Osteoblast (primary cell): ENCODE results near the gene RAG1. TPM values are rescaled to one million over a fixed set of nuclear protein-coding genes. Genes with fewer than 3 reads are reported as not detected.
"Not testable (repeated sequence)": the region's sequence is repeated elsewhere in the genome, so short reads cannot be mapped to it uniquely, and the experiment has no call there.

Experiments used
- DNase-seq: peaks from one replicate; pipeline ENCODE4 v3.0.0; 2011; ENCODE audit warnings: low spot score, mixed read lengths; ENCODE audit not compliant: insufficient read length; ENCODE audit errors: missing footprints
- H2AFZ ChIP-seq: 2 replicates; pipeline ENCODE4 v1.6.0; 2011; ENCODE audit warnings: mild to moderate bottlenecking, low read length
- H3K27ac ChIP-seq: 2 replicates; pipeline ENCODE4 v1.5.1; 2011; ENCODE audit warnings: mild to moderate bottlenecking, low read depth, low read length, moderate library complexity
- H3K27me3 ChIP-seq: 2 replicates; pipeline ENCODE4 v1.6.0; 2012; ENCODE audit warnings: mild to moderate bottlenecking, control low read depth, inconsistent platforms, low read length, moderate library complexity; ENCODE audit not compliant: insufficient read depth
- H3K36me3 ChIP-seq: 2 replicates; pipeline ENCODE4 v1.5.1; 2011; ENCODE audit warnings: mild to moderate bottlenecking, low read length, control low read depth, moderate library complexity; ENCODE audit not compliant: insufficient read depth
- H3K4me1 ChIP-seq: 2 replicates; pipeline ENCODE4 v1.5.1; 2011; ENCODE audit warnings: mild to moderate bottlenecking, low read length, control low read depth, moderate library complexity; ENCODE audit not compliant: insufficient read depth
- H3K4me2 ChIP-seq: 2 replicates; pipeline ENCODE4 v1.6.0; 2011; ENCODE audit warnings: mild to moderate bottlenecking, low read length; ENCODE audit not compliant: insufficient read depth
- H3K4me3 ChIP-seq: fragments of 200-600 bp; sonication (generic); 3 replicates; pipeline ENCODE4 v1.5.1; 2012; ENCODE audit warnings: mild to moderate bottlenecking, low read length, inconsistent platforms; ENCODE audit not compliant: insufficient read depth
- H3K79me2 ChIP-seq: 2 replicates; pipeline ENCODE4 v1.6.0; 2012; ENCODE audit warnings: mild to moderate bottlenecking, low read length, control low read depth, inconsistent platforms; ENCODE audit not compliant: insufficient read depth
- H3K9me3 ChIP-seq: 2 replicates; pipeline ENCODE4 v1.5.1; 2011; ENCODE audit warnings: low read depth, low read length, control low read depth
- H4K20me1 ChIP-seq: 2 replicates; pipeline ENCODE4 v1.6.0; 2012; ENCODE audit warnings: mild to moderate bottlenecking, low read length, control low read depth; ENCODE audit not compliant: insufficient read depth
- total RNA-seq: library from RNA; depleted of rRNA; stranded (reverse); fragments of >200 nt; gene quantifications from 2 replicates; pipeline ENCODE4 v1.2.3, GENCODE V29; 2012
- TF ChIP-seq, protein P1 (sequence below): IDR thresholded peaks from 2 replicates; pipeline ENCODE4 v1.5.1; 2011; ENCODE audit warnings: mild to moderate bottlenecking, low read depth, low read length, moderate library complexity; ENCODE audit errors: extremely low read depth

Gene RAG1
- total RNA-seq, 1 donor = 0.36 TPM

DNA sequence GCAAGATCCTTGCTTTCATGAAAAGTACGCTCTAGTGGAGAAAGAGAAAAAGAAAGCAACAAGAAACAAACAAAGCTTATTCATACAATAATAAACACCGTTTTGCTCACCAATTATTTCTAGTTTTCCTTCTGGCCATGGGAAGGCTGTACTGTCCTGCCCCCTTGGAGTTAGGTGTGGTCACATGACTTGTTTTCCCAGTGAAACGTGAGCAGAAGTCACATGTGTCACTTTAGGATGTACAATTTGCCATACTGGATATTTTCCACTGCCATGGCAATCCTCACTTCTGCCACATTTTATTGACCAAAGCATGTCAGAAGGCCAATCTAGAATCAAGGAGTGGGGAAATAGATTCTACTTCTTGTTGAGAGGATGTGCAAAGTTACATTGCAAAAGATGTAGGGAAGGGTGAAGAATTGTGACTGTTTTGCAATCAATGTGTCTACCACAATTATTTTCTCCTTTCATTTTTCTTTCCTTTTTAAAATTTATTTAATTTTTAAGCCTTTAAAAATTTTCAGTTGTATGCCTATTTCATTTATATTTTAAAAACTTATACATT, 33.4 kb upstream of the RAG1 start:
- Histone ChIP-seq H2AFZ (no peak overlapping the region), H3K4me1 (no peaks in the 10 kb centered on the region), H3K27ac (no peak overlapping the region), H3K27me3 (no peaks in the 10 kb centered on the region), H3K36me3 (no peaks in the 10 kb centered on the region), H3K79me2 (no peaks in the 10 kb centered on the region), H3K9me3 (no peaks in the 10 kb centered on the region), H3K4me3 (no peak overlapping the region), H3K4me2 (no peak overlapping the region), H4K20me1 (no peaks in the 10 kb centered on the region)
- TF ChIP-seq, protein P1, sequence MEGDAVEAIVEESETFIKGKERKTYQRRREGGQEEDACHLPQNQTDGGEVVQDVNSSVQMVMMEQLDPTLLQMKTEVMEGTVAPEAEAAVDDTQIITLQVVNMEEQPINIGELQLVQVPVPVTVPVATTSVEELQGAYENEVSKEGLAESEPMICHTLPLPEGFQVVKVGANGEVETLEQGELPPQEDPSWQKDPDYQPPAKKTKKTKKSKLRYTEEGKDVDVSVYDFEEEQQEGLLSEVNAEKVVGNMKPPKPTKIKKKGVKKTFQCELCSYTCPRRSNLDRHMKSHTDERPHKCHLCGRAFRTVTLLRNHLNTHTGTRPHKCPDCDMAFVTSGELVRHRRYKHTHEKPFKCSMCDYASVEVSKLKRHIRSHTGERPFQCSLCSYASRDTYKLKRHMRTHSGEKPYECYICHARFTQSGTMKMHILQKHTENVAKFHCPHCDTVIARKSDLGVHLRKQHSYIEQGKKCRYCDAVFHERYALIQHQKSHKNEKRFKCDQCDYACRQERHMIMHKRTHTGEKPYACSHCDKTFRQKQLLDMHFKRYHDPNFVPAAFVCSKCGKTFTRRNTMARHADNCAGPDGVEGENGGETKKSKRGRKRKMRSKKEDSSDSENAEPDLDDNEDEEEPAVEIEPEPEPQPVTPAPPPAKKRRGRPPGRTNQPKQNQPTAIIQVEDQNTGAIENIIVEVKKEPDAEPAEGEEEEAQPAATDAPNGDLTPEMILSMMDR = no peak
- DNase-seq = no peak

DNA sequence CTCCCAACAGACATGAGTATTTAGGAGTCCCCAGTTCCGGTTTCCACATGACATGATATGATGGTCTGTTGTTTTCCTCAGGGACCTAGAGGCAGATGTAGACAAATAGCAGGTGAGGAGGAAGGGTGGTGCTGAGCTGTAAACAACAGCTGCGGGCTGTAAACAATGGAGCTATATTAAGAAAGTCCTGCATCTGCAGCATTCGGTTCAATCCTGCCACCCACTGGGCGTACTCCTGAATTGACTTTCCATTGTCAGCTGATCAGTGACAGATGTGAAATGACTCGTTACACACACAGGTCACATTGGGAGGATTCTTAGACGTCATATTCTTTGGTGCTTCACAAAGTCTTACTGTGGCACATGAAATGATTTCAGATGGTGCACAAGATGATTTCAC, 26.8 kb upstream of the RAG1 start:
- no peak overlapping the region for H3K27ac ChIP-seq
- H3K4me1 ChIP-seq = no peaks in the 10 kb centered on the region
- H3K4me3 ChIP-seq = no peak overlapping the region
- no peaks in the 10 kb centered on the region for H3K9me3 ChIP-seq
- peak; percentile 37 for DNase-seq
- H3K4me2 ChIP-seq = no peak overlapping the region
- H3K36me3 ChIP-seq = no peaks in the 10 kb centered on the region
- no peaks in the 10 kb centered on the region for H3K79me2 ChIP-seq
- H3K27me3 ChIP-seq = peaks cover 7% of the 10 kb centered on the region
- no peaks in the 10 kb centered on the region for H4K20me1 ChIP-seq
- H2AFZ ChIP-seq = no peak overlapping the region
- TF ChIP-seq, protein P1 = peak; percentile 46

DNA sequence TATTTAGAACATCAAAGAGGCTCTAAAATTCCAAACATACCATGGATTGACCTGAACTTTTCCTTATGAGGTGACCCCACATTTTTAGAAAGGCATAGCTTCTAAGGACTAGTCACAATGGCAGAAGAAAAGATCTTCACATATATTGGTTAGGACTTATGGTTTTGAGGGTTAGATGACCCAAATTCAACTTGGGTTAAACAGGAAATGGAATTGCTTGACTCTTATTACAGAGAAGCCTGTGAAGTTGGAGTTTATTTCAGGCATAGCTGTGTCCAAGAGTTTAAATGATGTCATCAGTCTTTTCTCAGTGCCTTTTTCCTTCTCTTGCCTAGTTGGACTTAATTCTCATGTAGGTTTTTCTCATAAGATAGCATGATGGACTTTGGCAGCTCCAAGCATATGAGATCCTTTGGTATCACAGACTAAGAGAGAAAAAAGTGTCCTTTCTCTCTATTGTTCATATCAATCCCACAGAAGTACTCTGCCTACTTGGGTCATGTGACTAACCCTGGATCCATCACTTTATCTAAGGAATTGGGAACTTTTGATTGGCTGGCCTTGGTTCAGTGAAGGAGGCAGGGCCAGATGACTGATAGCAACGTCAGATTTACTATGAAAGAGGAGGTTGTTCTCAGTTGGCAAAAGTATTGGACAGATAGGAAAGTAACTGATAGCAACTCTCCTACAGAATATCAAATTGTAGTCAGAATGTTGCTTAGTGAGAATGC, 17.3 kb upstream of the RAG1 start:
- no peaks in the 10 kb centered on the region for H3K36me3 ChIP-seq
- no peaks in the 10 kb centered on the region for H3K79me2 ChIP-seq
- peaks cover 3% of the 10 kb centered on the region for H3K27me3 ChIP-seq
- no peak overlapping the region for H3K27ac ChIP-seq
- no peak for DNase-seq
- TF ChIP-seq, protein P1 = no peak
- no peak overlapping the region for H3K4me2 ChIP-seq
- no peaks in the 10 kb centered on the region for H4K20me1 ChIP-seq
- H3K9me3 ChIP-seq = no peaks in the 10 kb centered on the region
- no peaks in the 10 kb centered on the region for H3K4me1 ChIP-seq
- H3K4me3 ChIP-seq = no peak overlapping the region
- no peak overlapping the region for H2AFZ ChIP-seq

DNA sequence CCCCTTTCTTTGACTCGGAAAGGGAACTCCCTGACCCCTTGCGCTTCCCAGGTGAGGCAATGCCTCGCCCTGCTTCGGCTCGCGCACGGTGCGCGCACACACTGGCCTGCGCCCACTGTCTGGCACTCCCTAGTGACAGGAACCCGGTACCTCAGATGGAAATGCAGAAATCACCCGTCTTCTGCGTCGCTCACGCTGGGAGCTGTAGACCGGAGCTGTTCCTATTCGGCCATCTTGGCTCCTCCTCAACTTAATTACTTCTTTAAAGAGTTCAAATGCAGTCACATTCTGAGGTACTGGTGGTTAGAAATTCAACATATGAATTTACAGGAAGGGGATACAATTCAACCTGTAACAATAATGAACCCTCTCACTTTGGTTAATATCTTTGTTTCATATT, 10.4 kb upstream of the RAG1 start:
- H2AFZ ChIP-seq, H3K4me1 ChIP-seq, DNase-seq, H3K4me3 ChIP-seq, H3K27me3 ChIP-seq, H4K20me1 ChIP-seq, H3K36me3 ChIP-seq, H3K27ac ChIP-seq, H3K79me2 ChIP-seq, H3K9me3 ChIP-seq, H3K4me2 ChIP-seq: not testable (repeated sequence)
